HCT116 (cell line): ENCODE data around the gene CSTPP1.

Experiments used
- CEBPB ChIP-seq: IDR thresholded peaks from 2 replicates; pipeline ENCODE4 v1.6.1; 2012; ENCODE audit warnings: low read depth
- CTCF ChIP-seq, 3 experiments: fragments of 200-600 bp in 1 of 3; sonication (generic) in 1 of 3; IDR thresholded peaks in 2 of 3; conservative IDR thresholded peaks in 1 of 3; 2 replicates each; pipeline ENCODE4 v1.5.1; 2012 to 2017; ENCODE audit warnings: low read depth in 2 of 3, low read length in 2 of 3, antibody characterized with exemption in 1 of 3, borderline replicate concordance in 1 of 3, control low read depth in 1 of 3, mild to moderate bottlenecking in 1 of 3, mixed read lengths in 1 of 3, mixed run types in 1 of 3, moderate library complexity in 1 of 3; ENCODE audit not compliant: insufficient read depth in 1 of 3
- EZH2 ChIP-seq: fragments of 200-600 bp; sonication (generic); IDR thresholded peaks from 2 replicates; pipeline ENCODE4 v1.6.1; 2017; ENCODE audit warnings: antibody characterized with exemption, mixed run types
- JUND ChIP-seq: IDR thresholded peaks from 2 replicates; pipeline ENCODE4 v1.6.1; 2012
- POLR2A ChIP-seq: IDR thresholded peaks from 2 replicates; pipeline ENCODE4 v1.7.0; 2011; ENCODE audit warnings: borderline replicate concordance; ENCODE audit not compliant: insufficient read depth, insufficient read length; ENCODE audit errors: extremely low read depth
- RAD21 ChIP-seq: IDR thresholded peaks from 2 replicates; pipeline ENCODE4 v1.6.1; 2012; ENCODE audit warnings: low read depth, mild to moderate bottlenecking
- YY1 ChIP-seq: IDR thresholded peaks from 2 replicates; pipeline ENCODE4 v1.6.1; 2011; ENCODE audit warnings: low read length, low read depth, moderate library complexity, mild to moderate bottlenecking; ENCODE audit not compliant: insufficient replicate concordance; ENCODE audit errors: extremely low read depth
- TF ChIP-seq, protein P1 (sequence below): IDR thresholded peaks from 2 replicates; pipeline ENCODE4 v1.6.1; 2012
- TF ChIP-seq, protein P2 (sequence below): IDR thresholded peaks from 2 replicates; pipeline ENCODE4 v1.6.1; 2012; ENCODE audit warnings: low read depth

- TF ChIP-seq CTCF (IDR thresholded peaks at IDR 0.05 in 2 of 3, conservative IDR thresholded peaks at IDR 0.05 in 1 of 3; ENCODE audit: borderline replicate concordance in 1 of 3, insufficient read depth in 1 of 3, low read depth in 2 of 3, low read length in 2 of 3) (no peak), RAD21 (no peak), EZH2 (no peak), POLR2A (no peak), CEBPB (no peak), YY1 (no peak), JUND (no peak)
- TF ChIP-seq, protein P1, sequence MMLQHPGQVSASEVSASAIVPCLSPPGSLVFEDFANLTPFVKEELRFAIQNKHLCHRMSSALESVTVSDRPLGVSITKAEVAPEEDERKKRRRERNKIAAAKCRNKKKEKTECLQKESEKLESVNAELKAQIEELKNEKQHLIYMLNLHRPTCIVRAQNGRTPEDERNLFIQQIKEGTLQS, result no peak
- TF ChIP-seq, protein P2, sequence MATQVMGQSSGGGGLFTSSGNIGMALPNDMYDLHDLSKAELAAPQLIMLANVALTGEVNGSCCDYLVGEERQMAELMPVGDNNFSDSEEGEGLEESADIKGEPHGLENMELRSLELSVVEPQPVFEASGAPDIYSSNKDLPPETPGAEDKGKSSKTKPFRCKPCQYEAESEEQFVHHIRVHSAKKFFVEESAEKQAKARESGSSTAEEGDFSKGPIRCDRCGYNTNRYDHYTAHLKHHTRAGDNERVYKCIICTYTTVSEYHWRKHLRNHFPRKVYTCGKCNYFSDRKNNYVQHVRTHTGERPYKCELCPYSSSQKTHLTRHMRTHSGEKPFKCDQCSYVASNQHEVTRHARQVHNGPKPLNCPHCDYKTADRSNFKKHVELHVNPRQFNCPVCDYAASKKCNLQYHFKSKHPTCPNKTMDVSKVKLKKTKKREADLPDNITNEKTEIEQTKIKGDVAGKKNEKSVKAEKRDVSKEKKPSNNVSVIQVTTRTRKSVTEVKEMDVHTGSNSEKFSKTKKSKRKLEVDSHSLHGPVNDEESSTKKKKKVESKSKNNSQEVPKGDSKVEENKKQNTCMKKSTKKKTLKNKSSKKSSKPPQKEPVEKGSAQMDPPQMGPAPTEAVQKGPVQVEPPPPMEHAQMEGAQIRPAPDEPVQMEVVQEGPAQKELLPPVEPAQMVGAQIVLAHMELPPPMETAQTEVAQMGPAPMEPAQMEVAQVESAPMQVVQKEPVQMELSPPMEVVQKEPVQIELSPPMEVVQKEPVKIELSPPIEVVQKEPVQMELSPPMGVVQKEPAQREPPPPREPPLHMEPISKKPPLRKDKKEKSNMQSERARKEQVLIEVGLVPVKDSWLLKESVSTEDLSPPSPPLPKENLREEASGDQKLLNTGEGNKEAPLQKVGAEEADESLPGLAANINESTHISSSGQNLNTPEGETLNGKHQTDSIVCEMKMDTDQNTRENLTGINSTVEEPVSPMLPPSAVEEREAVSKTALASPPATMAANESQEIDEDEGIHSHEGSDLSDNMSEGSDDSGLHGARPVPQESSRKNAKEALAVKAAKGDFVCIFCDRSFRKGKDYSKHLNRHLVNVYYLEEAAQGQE, result no peak
These were observed 19.3 kb upstream of the CSTPP1 start for GRCh38 chr11:46917109-46917761.
